Vagina (tissue), 2 donors: ENCODE data around the gene PHF21B.

ENCODE experiments used
- POLR2A ChIP-seq, 2 donors: fragments of 450-650 bp; IDR thresholded peaks; one replicate each; pipeline ENCODE4 v1.6.1; 2017; ENCODE audit warnings: antibody characterized with exemption in 2 of 2, mild to moderate bottlenecking in 2 of 2, moderate library complexity in 2 of 2
- POLR2AphosphoS5 ChIP-seq, 2 donors: sonication (generic); formaldehyde crosslinking; IDR thresholded peaks; one replicate each; pipeline ENCODE4 v1.9.0; 2017; ENCODE audit warnings: antibody characterized with exemption in 2 of 2, mild to moderate bottlenecking in 2 of 2, low read depth in 1 of 2; ENCODE audit not compliant: insufficient read depth in 1 of 2
- TF ChIP-seq, protein P1 (sequence below), 3 experiments: fragments of 450-650 bp in 2 of 3; fragments of 200-600 bp in 1 of 3; sonication (generic) in 1 of 3; IDR thresholded peaks; one replicate each; pipeline ENCODE4 v1.5.1; 2017 to 2019; ENCODE audit warnings: antibody characterized with exemption in 3 of 3, mild to moderate bottlenecking in 2 of 3, moderate library complexity in 2 of 3

DNA sequence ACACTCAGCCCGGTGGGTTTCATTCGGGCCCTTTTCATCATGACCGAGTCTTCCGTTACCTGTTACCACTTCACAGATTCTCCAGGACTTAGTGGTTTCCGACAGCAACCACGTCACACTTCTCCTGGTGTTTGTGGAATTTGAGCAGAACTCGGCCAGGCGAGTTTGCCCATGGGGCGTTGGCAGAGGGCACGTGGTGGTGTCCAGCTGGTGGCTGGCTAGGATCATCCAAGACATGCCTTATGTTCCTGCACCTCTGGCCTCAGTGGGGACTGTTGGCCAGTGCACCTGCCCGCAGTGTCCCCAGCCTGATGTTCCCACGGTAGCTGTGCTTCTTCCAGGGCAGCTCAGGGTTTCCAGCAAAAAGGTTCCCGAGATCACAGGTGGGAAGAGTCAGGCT, 170.1 kb downstream of the PHF21B start:
- TF ChIP-seq POLR2AphosphoS5 (IDR thresholded peaks at IDR 0.05; ENCODE audit: insufficient read depth in 1 of 2, low read depth in 1 of 2) = no peak
- TF ChIP-seq, protein P1, sequence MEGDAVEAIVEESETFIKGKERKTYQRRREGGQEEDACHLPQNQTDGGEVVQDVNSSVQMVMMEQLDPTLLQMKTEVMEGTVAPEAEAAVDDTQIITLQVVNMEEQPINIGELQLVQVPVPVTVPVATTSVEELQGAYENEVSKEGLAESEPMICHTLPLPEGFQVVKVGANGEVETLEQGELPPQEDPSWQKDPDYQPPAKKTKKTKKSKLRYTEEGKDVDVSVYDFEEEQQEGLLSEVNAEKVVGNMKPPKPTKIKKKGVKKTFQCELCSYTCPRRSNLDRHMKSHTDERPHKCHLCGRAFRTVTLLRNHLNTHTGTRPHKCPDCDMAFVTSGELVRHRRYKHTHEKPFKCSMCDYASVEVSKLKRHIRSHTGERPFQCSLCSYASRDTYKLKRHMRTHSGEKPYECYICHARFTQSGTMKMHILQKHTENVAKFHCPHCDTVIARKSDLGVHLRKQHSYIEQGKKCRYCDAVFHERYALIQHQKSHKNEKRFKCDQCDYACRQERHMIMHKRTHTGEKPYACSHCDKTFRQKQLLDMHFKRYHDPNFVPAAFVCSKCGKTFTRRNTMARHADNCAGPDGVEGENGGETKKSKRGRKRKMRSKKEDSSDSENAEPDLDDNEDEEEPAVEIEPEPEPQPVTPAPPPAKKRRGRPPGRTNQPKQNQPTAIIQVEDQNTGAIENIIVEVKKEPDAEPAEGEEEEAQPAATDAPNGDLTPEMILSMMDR (IDR thresholded peaks at IDR 0.05) = no peak
- no peak for TF ChIP-seq POLR2A (IDR thresholded peaks at IDR 0.05)
